GM23248 (cell line): Measurements from ENCODE around the gene GLYR1.

ENCODE experiments used
- EZH2 ChIP-seq: fragments of 200-600 bp; sonication (generic); IDR thresholded peaks from 2 replicates; pipeline ENCODE4 v1.6.1; 2018; ENCODE audit warnings: antibody characterized with exemption, mild to moderate bottlenecking; ENCODE audit not compliant: insufficient read depth, poor library complexity, severe bottlenecking
- EZH2phosphoT487 ChIP-seq: fragments of 200-600 bp; sonication (generic); IDR thresholded peaks from 2 replicates; pipeline ENCODE4 v1.6.1; 2018; ENCODE audit warnings: antibody characterized with exemption, moderate library complexity, mild to moderate bottlenecking, low read depth; ENCODE audit not compliant: insufficient read depth

GRCh38 chr16:4865231-4865860, 18.3 kb upstream of the GLYR1 start:
- TF ChIP-seq EZH2phosphoT487 (no peak), EZH2 (no peak)
